Trophoblast cell (in vitro differentiated cells and primary cell): ENCODE results near the gene ABCA8.
A peak's percentile ranks its signal among the peaks of the same experiment; 100 is the strongest.

Experiments
- DNase-seq, 2 donors: peaks; one replicate each; pipeline ENCODE4 v3.0.0-alpha.2; 2016
- H2AFZ ChIP-seq: 2 replicates; pipeline ENCODE4 v1.6.1; 2013; ENCODE audit warnings: low read length, moderate library complexity, mild to moderate bottlenecking; ENCODE audit not compliant: insufficient read depth, poor library complexity
- H2AK5ac ChIP-seq: 2 replicates; pipeline ENCODE4 v1.6.1; 2013; ENCODE audit warnings: mild to moderate bottlenecking, low read length
- H2BK120ac ChIP-seq: 2 replicates; pipeline ENCODE4 v1.6.1; 2013; ENCODE audit warnings: low read length, mild to moderate bottlenecking, moderate library complexity; ENCODE audit not compliant: insufficient read depth, poor library complexity
- H2BK12ac ChIP-seq: 2 replicates; pipeline ENCODE4 v1.6.1; 2013; ENCODE audit warnings: mild to moderate bottlenecking, low read length, moderate library complexity
- H2BK5ac ChIP-seq: 2 replicates; pipeline ENCODE4 v1.6.1; 2013; ENCODE audit warnings: low read length, low read depth, moderate library complexity, mild to moderate bottlenecking; ENCODE audit not compliant: poor library complexity
- H3K14ac ChIP-seq: 2 replicates; pipeline ENCODE4 v1.6.1; 2013; ENCODE audit warnings: mild to moderate bottlenecking, low read length
- H3K18ac ChIP-seq: 2 replicates; pipeline ENCODE4 v1.6.1; 2013; ENCODE audit warnings: mild to moderate bottlenecking, low read length
- H3K23ac ChIP-seq: 2 replicates; pipeline ENCODE4 v1.6.1; 2013; ENCODE audit warnings: low read length
- H3K27ac ChIP-seq: 2 replicates; pipeline ENCODE4 v1.5.1; 2013; ENCODE audit warnings: low read depth, mild to moderate bottlenecking, inconsistent platforms, low read length, moderate library complexity
- H3K27me3 ChIP-seq: 2 replicates; pipeline ENCODE4 v1.6.1; 2013; ENCODE audit warnings: inconsistent platforms, mild to moderate bottlenecking, low read length, moderate library complexity; ENCODE audit not compliant: insufficient read depth
- H3K36me3 ChIP-seq, 2 experiments: 1 replicate in 1 of 2; 2 replicates in 1 of 2; pipeline ENCODE4 v1.6.1; 2013; ENCODE audit warnings: low read length in 2 of 2, mild to moderate bottlenecking in 2 of 2, moderate library complexity in 1 of 2; ENCODE audit not compliant: insufficient read depth in 2 of 2, control insufficient read depth in 1 of 2
- H3K4ac ChIP-seq: 2 replicates; pipeline ENCODE4 v1.6.1; 2013; ENCODE audit warnings: low read depth, mild to moderate bottlenecking, low read length, moderate library complexity
- H3K4me1 ChIP-seq, 2 experiments: 1 replicate in 1 of 2; 2 replicates in 1 of 2; pipeline ENCODE4 v1.6.1; 2013; ENCODE audit warnings: low read length in 2 of 2, mild to moderate bottlenecking in 2 of 2, moderate library complexity in 1 of 2; ENCODE audit not compliant: insufficient read depth in 2 of 2, control insufficient read depth in 1 of 2
- H3K4me2 ChIP-seq: 2 replicates; pipeline ENCODE4 v1.6.1; 2013; ENCODE audit warnings: inconsistent platforms, mild to moderate bottlenecking, low read length, moderate library complexity
- H3K4me3 ChIP-seq: 2 replicates; pipeline ENCODE4 v1.5.1; 2013; ENCODE audit warnings: mild to moderate bottlenecking, low read depth, low read length, inconsistent platforms
- H3K79me1 ChIP-seq: one replicate; pipeline ENCODE4 v1.6.1; 2013; ENCODE audit warnings: low read length
- H3K79me2 ChIP-seq: 2 replicates; pipeline ENCODE4 v1.6.1; 2013; ENCODE audit warnings: low read length, mild to moderate bottlenecking; ENCODE audit not compliant: control insufficient read depth, insufficient read depth, poor library complexity
- H3K9ac ChIP-seq: 2 replicates; pipeline ENCODE4 v1.6.1; 2013; ENCODE audit warnings: mild to moderate bottlenecking, low read length
- H3K9me3 ChIP-seq: 2 replicates; pipeline ENCODE4 v1.6.1; 2013; ENCODE audit warnings: low read depth, mild to moderate bottlenecking, control low read depth, inconsistent platforms, low read length; ENCODE audit not compliant: insufficient read depth
- H4K12ac ChIP-seq: 2 replicates; pipeline ENCODE4 v1.6.1; 2013; ENCODE audit warnings: low read depth, mild to moderate bottlenecking, low read length, moderate library complexity
- H4K8ac ChIP-seq: 2 replicates; pipeline ENCODE4 v1.6.1; 2013; ENCODE audit warnings: low read depth, mild to moderate bottlenecking, low read length, moderate library complexity
- H4K91ac ChIP-seq: one replicate; pipeline ENCODE4 v1.6.1; 2013; ENCODE audit warnings: low read depth, mild to moderate bottlenecking, low read length, moderate library complexity
- WGBS: extraction: QIAGEN DNeasy Blood & Tissue Kit; methylation state at CpG from one replicate; pipeline ENCODE4 v1.1.7; 2013; ENCODE audit warnings: missing lambda C conversion rate; ENCODE audit not compliant: insufficient read length, insufficient coverage; ENCODE audit errors: extremely low coverage; 5-methylcytosine and 5-hydroxymethylcytosine counted together

ABCA8 gene

GRCh38 chr17:68909066-68909465, 46.1 kb downstream of the ABCA8 start:
- H4K8ac ChIP-seq: no peak overlapping the region
- no peaks in the 10 kb centered on the region for H3K36me3 ChIP-seq
- peak; percentile 54 to 79 for DNase-seq
- H3K23ac ChIP-seq: no peak overlapping the region
- no peaks in the 10 kb centered on the region for H3K4me1 ChIP-seq
- WGBS: no CpG with 5 or more reads among the region's 1 CpG
- H3K18ac ChIP-seq: no peak overlapping the region
- no peak overlapping the region for H3K4me2 ChIP-seq
- no peak overlapping the region for H2AFZ ChIP-seq
- no peaks in the 10 kb centered on the region for H3K9me3 ChIP-seq
- H4K12ac ChIP-seq: no peak overlapping the region
- H3K79me2 ChIP-seq: no peaks in the 10 kb centered on the region
- no peak overlapping the region for H3K4ac ChIP-seq
- no peak overlapping the region for H2BK120ac ChIP-seq
- H3K9ac ChIP-seq: no peak overlapping the region
- H4K91ac ChIP-seq: no peak overlapping the region
- no peak overlapping the region for H3K14ac ChIP-seq
- no peak overlapping the region for H2AK5ac ChIP-seq
- H3K27ac ChIP-seq: peak overlapping the region; percentile 17
- no peaks in the 10 kb centered on the region for H3K27me3 ChIP-seq
- no peaks in the 10 kb centered on the region for H3K79me1 ChIP-seq
- H2BK5ac ChIP-seq: no peak overlapping the region
- H2BK12ac ChIP-seq: no peak overlapping the region
- no peak overlapping the region for H3K4me3 ChIP-seq

GRCh38 chr17:68908045-68908444, 47.1 kb downstream of the ABCA8 start:
- H3K27ac ChIP-seq: no peak overlapping the region
- H3K18ac ChIP-seq: no peak overlapping the region
- no peak overlapping the region for H3K9ac ChIP-seq
- no peak overlapping the region for H4K91ac ChIP-seq
- no peak overlapping the region for H4K12ac ChIP-seq
- H2BK5ac ChIP-seq: no peak overlapping the region
- H3K9me3 ChIP-seq: no peaks in the 10 kb centered on the region
- H4K8ac ChIP-seq: no peak overlapping the region
- no CpG with 5 or more reads among the region's 2 CpGs for WGBS
- no peak overlapping the region for H3K4me3 ChIP-seq
- H2AFZ ChIP-seq: no peak overlapping the region
- no peak overlapping the region for H2AK5ac ChIP-seq
- H3K14ac ChIP-seq: no peak overlapping the region
- no peak overlapping the region for H3K23ac ChIP-seq
- DNase-seq: no peak
- H3K79me2 ChIP-seq: no peaks in the 10 kb centered on the region
- no peaks in the 10 kb centered on the region for H3K4me1 ChIP-seq
- H3K4me2 ChIP-seq: no peak overlapping the region
- no peak overlapping the region for H2BK12ac ChIP-seq
- H3K79me1 ChIP-seq: no peaks in the 10 kb centered on the region
- no peaks in the 10 kb centered on the region for H3K27me3 ChIP-seq
- H3K36me3 ChIP-seq: no peaks in the 10 kb centered on the region
- H2BK120ac ChIP-seq: no peak overlapping the region
- H3K4ac ChIP-seq: no peak overlapping the region

DNA sequence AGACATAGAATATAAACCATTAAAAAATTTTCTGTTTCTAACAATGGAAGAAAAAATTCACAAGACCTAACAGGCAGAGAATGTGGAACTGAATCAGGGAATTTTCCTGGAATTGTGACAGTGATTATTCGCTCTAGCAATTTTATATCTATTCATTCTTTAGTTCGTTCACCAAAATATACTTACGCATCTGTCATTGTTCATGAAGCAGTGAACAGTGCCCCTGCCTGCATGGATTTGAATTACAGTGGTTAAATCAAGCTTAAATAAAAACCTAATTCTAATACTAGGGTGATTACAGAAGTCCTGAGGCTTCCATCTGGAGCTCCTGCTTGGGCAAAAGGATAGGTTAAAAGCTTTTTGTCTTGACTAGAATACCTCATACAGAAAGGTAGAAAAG, 48.6 kb downstream of the ABCA8 start:
- Histone ChIP-seq H3K9ac (no peak overlapping the region), H3K4me3 (no peak overlapping the region), H3K36me3 (no peaks in the 10 kb centered on the region), H4K91ac (no peak overlapping the region), H2AK5ac (no peak overlapping the region), H3K4ac (no peak overlapping the region), H3K23ac (no peak overlapping the region), H3K27ac (no peak overlapping the region), H2BK5ac (no peak overlapping the region), H3K18ac (no peak overlapping the region), H4K12ac (no peak overlapping the region), H2BK120ac (no peak overlapping the region), H3K79me2 (no peaks in the 10 kb centered on the region), H3K4me2 (no peak overlapping the region), H2AFZ (no peak overlapping the region), H3K9me3 (no peaks in the 10 kb centered on the region), H3K4me1 (no peaks in the 10 kb centered on the region), H3K14ac (no peak overlapping the region), H4K8ac (no peak overlapping the region), H3K27me3 (no peaks in the 10 kb centered on the region), H3K79me1 (no peaks in the 10 kb centered on the region), H2BK12ac (no peak overlapping the region)
- peak in 1 of 2 donors; percentile 7 for DNase-seq
- no CpG with 5 or more reads among the region's 3 CpGs for WGBS

DNA sequence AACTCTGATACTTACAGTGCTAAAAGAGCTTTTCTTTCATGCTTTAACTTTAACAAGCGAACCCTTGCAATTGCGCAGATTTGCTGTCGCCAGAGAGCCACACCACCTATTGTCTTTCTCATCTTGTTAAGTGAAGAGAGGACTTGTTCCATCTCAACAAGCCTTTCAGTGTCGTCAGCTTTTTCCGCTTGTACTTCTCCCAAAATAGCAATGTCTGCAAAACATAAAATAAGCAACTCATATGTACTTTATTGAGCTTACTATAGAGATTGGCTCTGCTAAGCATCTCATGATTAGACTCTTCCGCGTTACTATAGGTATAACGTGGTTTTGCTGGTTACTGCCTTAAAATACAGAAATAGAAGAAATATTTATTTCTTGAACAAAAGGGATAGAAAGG, 51.9 kb downstream of the ABCA8 start:
- Histone ChIP-seq H3K4me2 (no peak overlapping the region), H3K9ac (no peak overlapping the region), H4K91ac (no peak overlapping the region), H2AK5ac (no peak overlapping the region), H3K4me3 (no peak overlapping the region), H3K18ac (no peak overlapping the region), H2BK120ac (no peak overlapping the region), H3K4me1 (no peaks in the 10 kb centered on the region), H4K8ac (no peak overlapping the region), H3K9me3 (no peaks in the 10 kb centered on the region), H2AFZ (no peak overlapping the region), H3K36me3 (no peaks in the 10 kb centered on the region), H3K4ac (no peak overlapping the region), H3K79me1 (no peaks in the 10 kb centered on the region), H2BK12ac (no peak overlapping the region), H3K27ac (no peak overlapping the region), H3K79me2 (no peaks in the 10 kb centered on the region), H4K12ac (no peak overlapping the region), H3K27me3 (no peaks in the 10 kb centered on the region), H2BK5ac (no peak overlapping the region), H3K14ac (no peak overlapping the region), H3K23ac (no peak overlapping the region)
- DNase-seq: no peak
- no CpG with 5 or more reads among the region's 8 CpGs for whole genome bisulfite sequencing
